ENCODE measurements around the gene KCNJ3.

- TF ChIP-seq, protein P1, sequence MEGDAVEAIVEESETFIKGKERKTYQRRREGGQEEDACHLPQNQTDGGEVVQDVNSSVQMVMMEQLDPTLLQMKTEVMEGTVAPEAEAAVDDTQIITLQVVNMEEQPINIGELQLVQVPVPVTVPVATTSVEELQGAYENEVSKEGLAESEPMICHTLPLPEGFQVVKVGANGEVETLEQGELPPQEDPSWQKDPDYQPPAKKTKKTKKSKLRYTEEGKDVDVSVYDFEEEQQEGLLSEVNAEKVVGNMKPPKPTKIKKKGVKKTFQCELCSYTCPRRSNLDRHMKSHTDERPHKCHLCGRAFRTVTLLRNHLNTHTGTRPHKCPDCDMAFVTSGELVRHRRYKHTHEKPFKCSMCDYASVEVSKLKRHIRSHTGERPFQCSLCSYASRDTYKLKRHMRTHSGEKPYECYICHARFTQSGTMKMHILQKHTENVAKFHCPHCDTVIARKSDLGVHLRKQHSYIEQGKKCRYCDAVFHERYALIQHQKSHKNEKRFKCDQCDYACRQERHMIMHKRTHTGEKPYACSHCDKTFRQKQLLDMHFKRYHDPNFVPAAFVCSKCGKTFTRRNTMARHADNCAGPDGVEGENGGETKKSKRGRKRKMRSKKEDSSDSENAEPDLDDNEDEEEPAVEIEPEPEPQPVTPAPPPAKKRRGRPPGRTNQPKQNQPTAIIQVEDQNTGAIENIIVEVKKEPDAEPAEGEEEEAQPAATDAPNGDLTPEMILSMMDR (IDR thresholded peaks at IDR 0.05) = no peak
- no peak for TF ChIP-seq EZH2 (IDR thresholded peaks at IDR 0.05)
- no peak for TF ChIP-seq EZH2phosphoT487 (IDR thresholded peaks at IDR 0.05)
Measured at GRCh38 chr2:154832711-154833110, 134.2 kb downstream of the KCNJ3 start.

Data from neural progenitor cell (in vitro differentiated cells).